ENCODE data around the gene EPN2.

EPN2 gene

DNA sequence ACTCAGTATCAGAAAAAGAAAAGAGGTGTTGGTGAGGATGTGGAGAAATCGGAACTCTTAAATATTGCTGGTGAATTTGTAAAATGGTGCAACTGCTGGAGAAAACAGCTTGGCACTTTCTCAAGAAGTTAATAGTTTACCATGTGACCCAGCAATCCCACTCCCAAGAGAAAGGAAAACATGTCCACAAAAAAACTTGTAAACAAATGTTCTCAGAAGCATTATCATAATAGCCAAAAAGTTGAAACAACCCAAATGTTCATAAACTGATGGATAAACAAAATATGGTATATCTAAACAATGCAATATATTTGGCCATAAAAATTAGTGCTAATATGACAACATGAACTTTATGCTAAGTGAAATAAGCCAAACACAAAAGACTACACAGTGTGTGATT, 138.6 kb downstream of the EPN2 start:
- POLR2A ChIA-PET: no interaction called here
- DNase-seq (ENCODE audit: extremely low spot score): no peak
- TF ChIP-seq, protein P1, sequence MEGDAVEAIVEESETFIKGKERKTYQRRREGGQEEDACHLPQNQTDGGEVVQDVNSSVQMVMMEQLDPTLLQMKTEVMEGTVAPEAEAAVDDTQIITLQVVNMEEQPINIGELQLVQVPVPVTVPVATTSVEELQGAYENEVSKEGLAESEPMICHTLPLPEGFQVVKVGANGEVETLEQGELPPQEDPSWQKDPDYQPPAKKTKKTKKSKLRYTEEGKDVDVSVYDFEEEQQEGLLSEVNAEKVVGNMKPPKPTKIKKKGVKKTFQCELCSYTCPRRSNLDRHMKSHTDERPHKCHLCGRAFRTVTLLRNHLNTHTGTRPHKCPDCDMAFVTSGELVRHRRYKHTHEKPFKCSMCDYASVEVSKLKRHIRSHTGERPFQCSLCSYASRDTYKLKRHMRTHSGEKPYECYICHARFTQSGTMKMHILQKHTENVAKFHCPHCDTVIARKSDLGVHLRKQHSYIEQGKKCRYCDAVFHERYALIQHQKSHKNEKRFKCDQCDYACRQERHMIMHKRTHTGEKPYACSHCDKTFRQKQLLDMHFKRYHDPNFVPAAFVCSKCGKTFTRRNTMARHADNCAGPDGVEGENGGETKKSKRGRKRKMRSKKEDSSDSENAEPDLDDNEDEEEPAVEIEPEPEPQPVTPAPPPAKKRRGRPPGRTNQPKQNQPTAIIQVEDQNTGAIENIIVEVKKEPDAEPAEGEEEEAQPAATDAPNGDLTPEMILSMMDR (IDR thresholded peaks at IDR 0.05; ENCODE audit: control extremely low read depth, extremely low read depth, low read depth, missing control alignments): no peak
- CTCF ChIA-PET: interaction anchor here (8.7 kb wide), 1 partner anchor 12 kb away, joined by 121 read pairs; the partner anchor contains the start of gene B9D1

DNA sequence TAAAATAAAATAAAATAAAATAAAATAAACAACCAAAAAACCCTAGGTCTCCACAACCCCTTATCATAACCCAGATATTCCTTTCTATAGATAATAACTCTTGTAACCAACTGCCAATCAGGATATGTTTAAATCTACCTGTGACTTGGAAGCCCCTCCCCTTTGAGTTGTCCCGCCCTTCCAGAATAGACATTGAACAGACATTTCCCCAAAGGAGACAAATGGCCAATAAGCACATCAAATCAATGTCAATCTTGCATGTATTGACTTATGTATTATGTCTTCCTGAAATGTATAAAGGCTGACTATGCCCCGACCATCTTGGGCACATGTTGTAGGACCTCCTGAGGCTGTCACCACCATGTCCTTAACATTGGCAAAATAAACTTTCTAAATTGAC, 139.6 kb downstream of the EPN2 start:
- ChIA-PET CTCF (interaction anchor here (1.5 to 8.7 kb wide), 3 partner anchors 12 to 368 kb away, joined by 4 to 121 read pairs (median 4); partner anchors contain the start of gene B9D1), POLR2A (interaction anchor here (1.7 kb wide), 1 partner anchor 12 kb away, joined by 7 read pairs; no protein-coding TSS in a partner anchor)
- TF ChIP-seq, protein P1 (IDR thresholded peaks at IDR 0.05; ENCODE audit: control extremely low read depth, extremely low read depth, low read depth, missing control alignments): no peak
- no peak for DNase-seq (ENCODE audit: extremely low spot score)

DNA sequence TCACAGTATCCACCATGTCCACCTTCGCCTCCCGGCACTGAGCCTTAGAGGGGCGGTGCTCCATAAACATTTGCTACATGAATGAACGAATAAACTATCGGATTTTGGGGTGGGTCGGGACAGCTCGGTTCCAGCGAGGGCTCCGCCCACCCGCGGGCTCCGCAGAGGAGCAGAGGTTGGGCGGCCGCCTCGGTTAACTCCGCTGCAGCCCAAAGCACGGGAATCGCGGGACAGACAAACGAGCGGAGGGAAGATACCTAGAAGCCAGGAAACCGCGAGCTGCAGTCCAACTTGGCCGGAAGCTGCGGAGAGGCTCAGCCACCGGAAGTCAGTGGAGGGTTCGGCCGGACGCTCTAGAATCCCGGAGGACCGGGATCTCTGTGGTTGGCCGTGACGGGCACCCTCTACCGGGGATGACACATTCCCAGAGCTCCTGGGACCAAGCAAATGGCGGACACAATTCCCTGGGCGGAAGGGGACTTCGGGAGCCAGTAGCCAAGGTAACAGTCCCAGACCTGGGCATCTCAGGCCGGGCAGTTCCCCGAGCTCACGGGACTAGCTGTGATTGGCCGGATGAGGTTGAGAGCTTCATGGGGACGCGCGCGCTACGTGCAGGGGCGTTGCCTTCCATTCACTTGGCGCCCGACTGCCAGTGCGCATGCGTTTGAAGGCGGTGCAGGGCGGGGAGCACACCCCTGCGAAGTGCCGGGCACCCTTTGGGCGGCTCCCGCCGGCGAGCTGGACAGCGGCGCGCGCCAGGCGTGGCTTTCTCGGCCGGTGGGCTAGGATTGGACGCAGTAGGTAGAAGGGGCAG, 140.6 kb downstream of the EPN2 start:
- POLR2A ChIA-PET: interaction anchor here (0.7 to 1.7 kb wide), 5 partner anchors 13 to 314 kb away, joined by 3 to 7 read pairs (median 3); no protein-coding TSS in a partner anchor
- TF ChIP-seq, protein P1 (IDR thresholded peaks at IDR 0.05; ENCODE audit: control extremely low read depth, extremely low read depth, low read depth, missing control alignments): peak; percentile 0
- DNase-seq (ENCODE audit: extremely low spot score): peak; percentile 100
- CTCF ChIA-PET: interaction anchor here (0.7 to 8.7 kb wide), 12 partner anchors 9 to 389 kb away, joined by 3 to 121 read pairs (median 4); partner anchors contain the start of genes ALDH3A2 and B9D1

DNA sequence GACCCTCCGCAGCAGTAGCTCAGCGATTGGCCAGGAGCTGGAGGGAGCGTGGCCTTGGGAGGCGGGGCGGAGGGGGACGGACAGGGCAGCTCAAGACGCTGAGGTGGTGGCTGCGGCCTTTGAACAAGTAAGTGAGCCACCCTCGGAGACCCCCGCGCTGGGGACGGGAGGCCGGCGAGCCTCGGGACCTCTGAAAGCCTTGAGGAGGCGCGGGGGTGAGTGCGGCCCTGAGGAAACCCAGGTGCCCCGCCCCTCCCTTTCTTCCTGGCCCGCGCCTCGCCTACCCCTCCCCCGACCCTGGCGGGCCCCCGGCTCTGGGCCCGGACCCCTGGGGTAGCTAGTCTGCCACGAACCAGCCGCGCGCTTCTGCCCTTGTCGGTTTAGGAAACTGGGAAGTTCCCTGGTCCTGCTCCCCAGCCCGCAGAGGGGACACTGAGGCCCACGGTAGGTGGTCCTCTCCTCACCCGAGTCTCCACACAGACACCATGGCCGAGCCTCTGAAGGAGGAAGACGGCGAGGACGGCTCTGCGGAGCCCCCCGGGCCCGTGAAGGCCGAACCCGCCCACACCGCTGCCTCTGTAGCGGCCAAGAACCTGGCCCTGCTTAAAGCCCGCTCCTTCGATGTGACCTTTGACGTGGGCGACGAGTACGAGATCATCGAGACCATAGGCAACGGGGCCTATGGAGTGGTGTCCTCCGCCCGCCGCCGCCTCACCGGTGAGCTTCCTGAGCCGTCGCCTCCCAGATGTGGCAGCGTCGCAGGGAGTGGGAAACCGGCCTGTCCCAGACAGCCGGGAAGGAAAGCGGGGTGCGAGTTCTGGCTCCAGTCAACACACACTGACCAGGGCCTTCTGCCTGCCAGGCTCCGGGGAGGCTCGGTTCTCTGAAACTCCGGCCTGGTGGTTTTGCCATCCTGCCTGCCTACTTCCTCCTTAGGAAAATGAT, 141.5 kb downstream of the EPN2 start, which contains the start of gene MAPK7:
MAPK7 (plus strand) TSS at position 83 of the 945 bp plus-strand sequence; CDS start at position 486, 403 bp downstream.
- POLR2A ChIA-PET: interaction anchor here (0.7 to 1.7 kb wide), 3 partner anchors 14 to 315 kb away, joined by 3 to 7 read pairs (median 5); no protein-coding TSS in a partner anchor
- TF ChIP-seq, protein P1 (IDR thresholded peaks at IDR 0.05; ENCODE audit: control extremely low read depth, extremely low read depth, low read depth, missing control alignments): no peak

DNA sequence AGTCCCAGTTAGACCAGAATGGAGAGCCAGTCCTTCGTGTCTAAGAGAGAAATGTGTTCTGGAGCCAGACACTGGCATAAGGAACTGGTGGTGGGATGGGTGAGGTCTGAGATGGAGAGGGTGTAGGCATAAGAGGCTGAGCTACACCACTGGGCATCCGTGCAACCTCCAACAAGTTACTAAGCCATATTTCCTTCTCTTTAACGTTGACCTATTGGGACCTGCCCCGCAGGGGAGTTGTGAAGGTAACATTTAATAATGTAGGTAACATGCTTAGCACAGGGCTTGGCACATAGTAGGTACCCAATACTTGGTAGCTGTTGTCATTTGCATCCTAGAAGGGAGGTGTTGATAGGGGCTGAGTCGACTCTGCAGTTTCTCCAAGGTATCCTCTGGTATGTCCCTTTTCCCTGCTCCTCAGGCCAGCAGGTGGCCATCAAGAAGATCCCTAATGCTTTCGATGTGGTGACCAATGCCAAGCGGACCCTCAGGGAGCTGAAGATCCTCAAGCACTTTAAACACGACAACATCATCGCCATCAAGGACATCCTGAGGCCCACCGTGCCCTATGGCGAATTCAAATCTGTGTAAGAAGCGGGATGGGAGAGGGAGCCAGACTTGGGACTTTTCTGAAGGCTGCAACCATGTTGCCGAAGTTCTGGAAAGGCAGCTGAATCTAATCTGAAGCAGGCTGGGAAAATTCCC, 142.3 kb downstream of the EPN2 start:
- DNase-seq (ENCODE audit: extremely low spot score): no peak
- ChIA-PET CTCF (interaction anchor here (1.3 to 8.7 kb wide), 2 partner anchors 9 to 16 kb away, joined by 3 to 121 read pairs; partner anchors contain the start of gene B9D1), POLR2A (no interaction called here)
- TF ChIP-seq, protein P1 (IDR thresholded peaks at IDR 0.05; ENCODE audit: control extremely low read depth, extremely low read depth, low read depth, missing control alignments): no peak

More for the DNA sequence above, 141.5 kb downstream of the EPN2 start, which contains the start of gene MAPK7:
- CTCF ChIA-PET: interaction anchor here (1.0 to 8.7 kb wide), 11 partner anchors 10 to 388 kb away, joined by 3 to 121 read pairs (median 5); partner anchors contain the start of genes ALDH3A2 and B9D1
- DNase-seq (ENCODE audit: extremely low spot score): no peak

Data from GM10248 (cell line).